OCI-LY7 (cell line): ENCODE results near the gene RELN.

ENCODE experiments used
- EZH2phosphoT487 ChIP-seq: fragments of 200-600 bp; sonication (generic); IDR thresholded peaks from 2 replicates; pipeline ENCODE4 v1.6.1; 2018; ENCODE audit warnings: low read depth, borderline replicate concordance, mild to moderate bottlenecking, mixed run types, antibody characterized with exemption, low read length, moderate library complexity, mixed read lengths
- TF ChIP-seq, protein P1 (sequence below): fragments of 200-600 bp; sonication (generic); conservative IDR thresholded peaks from 2 replicates; pipeline ENCODE4 v1.5.1; 2014; ENCODE audit warnings: mild to moderate bottlenecking, antibody characterized with exemption, low read length, moderate library complexity, mixed read lengths

DNA sequence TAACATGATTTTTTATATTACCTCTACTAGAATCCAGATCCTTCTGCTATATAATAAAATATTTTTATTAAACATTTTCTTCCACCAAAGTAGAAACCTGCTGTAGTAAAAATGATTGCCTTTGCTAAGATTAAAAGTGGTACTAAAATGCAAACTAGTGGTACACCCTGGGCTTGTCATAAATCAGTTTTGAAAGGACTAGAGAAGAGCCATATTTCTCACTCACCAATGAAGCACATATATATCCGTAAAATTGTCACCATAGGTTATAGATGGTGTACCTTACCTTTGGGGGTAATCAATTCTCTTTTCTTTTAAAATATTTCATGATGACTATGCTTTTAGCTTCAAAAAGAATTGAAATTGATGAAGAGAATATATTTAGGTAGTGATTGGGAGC lies 290.4 kb downstream of the RELN start:
- TF ChIP-seq, protein P1, sequence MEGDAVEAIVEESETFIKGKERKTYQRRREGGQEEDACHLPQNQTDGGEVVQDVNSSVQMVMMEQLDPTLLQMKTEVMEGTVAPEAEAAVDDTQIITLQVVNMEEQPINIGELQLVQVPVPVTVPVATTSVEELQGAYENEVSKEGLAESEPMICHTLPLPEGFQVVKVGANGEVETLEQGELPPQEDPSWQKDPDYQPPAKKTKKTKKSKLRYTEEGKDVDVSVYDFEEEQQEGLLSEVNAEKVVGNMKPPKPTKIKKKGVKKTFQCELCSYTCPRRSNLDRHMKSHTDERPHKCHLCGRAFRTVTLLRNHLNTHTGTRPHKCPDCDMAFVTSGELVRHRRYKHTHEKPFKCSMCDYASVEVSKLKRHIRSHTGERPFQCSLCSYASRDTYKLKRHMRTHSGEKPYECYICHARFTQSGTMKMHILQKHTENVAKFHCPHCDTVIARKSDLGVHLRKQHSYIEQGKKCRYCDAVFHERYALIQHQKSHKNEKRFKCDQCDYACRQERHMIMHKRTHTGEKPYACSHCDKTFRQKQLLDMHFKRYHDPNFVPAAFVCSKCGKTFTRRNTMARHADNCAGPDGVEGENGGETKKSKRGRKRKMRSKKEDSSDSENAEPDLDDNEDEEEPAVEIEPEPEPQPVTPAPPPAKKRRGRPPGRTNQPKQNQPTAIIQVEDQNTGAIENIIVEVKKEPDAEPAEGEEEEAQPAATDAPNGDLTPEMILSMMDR = no peak
- TF ChIP-seq EZH2phosphoT487 = no peak
